ENCODE measurements around the gene DUSP10.

- TF ChIP-seq, protein P1, sequence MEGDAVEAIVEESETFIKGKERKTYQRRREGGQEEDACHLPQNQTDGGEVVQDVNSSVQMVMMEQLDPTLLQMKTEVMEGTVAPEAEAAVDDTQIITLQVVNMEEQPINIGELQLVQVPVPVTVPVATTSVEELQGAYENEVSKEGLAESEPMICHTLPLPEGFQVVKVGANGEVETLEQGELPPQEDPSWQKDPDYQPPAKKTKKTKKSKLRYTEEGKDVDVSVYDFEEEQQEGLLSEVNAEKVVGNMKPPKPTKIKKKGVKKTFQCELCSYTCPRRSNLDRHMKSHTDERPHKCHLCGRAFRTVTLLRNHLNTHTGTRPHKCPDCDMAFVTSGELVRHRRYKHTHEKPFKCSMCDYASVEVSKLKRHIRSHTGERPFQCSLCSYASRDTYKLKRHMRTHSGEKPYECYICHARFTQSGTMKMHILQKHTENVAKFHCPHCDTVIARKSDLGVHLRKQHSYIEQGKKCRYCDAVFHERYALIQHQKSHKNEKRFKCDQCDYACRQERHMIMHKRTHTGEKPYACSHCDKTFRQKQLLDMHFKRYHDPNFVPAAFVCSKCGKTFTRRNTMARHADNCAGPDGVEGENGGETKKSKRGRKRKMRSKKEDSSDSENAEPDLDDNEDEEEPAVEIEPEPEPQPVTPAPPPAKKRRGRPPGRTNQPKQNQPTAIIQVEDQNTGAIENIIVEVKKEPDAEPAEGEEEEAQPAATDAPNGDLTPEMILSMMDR (IDR thresholded peaks at IDR 0.05), result no peak
- no peak for TF ChIP-seq POLR2A (IDR thresholded peaks at IDR 0.05)
These were observed 86.1 kb downstream of the DUSP10 start for GRCh38 chr1:221655766-221656305.
